ENCODE results near the gene CCDC40.

The CCDC40 gene

DNA sequence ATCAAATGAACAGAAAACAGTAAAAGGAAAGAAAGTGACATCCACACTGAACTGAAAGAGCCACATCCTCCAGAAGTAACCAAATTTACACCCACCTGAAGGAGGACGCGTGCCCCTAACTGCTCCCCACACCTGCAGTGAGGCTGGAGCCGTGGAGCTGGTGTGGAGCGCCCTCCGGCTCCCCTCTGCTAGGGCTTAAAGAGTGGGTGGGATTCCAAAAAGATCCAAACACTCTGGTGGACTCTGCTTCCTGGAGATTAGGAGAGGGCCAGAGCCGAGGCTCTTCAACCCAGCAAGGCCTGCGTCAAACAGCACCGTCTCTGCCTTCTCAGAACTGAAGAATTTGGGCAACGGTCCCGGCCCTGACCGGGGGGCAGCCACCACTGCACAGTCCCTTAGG is 15.2 kb downstream of the CCDC40 start:
- no peak for DNase-seq

DNA sequence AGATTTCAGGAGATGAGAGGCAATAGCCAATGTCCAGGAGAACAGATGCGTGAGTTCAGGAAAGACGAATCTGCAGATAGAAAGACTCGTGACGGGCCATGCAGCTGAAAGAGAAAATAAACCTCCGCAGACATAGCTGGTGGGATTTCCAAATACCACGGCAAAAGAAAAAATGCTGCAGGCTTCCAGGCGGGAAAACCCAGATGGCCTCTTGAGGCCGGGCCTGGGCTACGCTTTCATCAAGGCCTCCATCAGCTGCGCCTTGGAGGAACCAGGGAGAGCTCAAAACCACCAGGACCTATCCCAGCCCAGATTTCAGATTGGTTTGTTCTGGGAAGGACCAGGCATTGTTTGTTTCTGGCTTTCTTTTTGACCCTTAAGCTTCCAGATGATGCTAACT is 16.7 kb downstream of the CCDC40 start:
- DNase-seq, result no peak

DNA sequence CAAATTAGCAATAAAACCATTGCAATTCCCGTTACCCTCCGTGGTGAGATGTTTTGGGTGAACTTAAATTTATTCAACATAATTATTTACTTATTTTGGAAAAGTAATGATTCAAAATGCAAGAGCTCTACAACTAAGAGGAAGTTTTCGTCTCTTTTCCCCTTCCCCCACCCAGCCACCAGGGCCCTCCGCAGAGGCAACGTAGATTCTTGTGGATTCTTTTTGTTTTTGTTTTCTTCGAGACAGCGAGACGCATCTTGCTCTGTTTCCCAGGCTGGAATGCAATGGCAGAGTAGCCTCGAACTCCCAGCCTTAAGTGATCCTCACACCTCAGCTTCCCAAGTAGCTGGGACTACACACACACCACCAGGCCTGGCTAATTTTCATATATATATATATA is 19.2 kb downstream of the CCDC40 start:
- no peak for DNase-seq

DNA sequence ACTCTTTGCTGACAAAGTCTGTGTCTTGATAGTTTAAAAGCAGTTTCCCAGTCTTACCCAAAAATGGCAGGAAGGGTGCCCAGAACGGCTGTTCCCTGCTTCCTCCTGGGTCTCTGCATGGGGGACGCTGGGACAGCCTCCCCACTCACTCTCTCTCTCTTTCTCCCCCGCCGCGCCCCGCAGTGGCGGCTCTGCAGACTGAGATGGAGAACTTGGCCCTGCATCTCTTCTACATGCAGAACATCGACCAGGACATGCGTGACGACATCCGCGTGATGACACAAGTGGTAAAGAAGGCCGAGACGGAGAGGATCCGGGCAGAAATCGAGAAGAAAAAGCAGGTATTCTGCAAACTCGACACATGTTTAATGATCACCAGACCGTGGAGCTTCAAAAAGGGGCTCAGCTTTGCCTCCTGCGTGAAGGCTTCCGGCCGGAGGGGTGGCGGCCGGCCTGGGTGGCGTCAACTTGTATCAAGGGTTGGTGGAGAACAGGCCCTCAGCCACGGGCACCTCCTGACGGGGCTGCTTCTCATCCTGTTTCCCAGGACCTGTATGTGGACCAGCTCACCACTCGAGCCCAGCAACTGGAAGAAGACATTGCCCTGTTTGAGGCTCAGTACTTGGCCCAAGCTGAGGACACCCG is 22.0 kb downstream of the CCDC40 start:
- no peak for DNase-seq

DNA sequence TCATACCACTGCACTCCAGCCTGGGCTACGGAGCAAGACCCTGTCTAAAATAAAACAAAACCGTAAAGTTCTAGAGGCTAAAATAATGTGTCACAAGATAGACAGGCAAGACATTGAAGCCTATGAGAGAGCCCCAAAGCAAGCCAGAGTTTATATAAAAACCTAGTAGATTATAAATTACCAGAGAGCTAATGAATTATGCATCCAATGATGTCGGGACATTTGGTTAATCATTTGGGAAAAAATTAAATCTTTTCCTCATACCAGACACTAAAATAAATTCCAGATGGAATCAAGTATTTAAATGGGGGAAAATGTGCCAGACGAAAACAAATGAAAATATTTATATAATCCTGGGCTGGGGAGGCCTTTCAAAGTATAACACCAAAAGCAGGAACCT is 24.2 kb downstream of the CCDC40 start:
- DNase-seq, result no peak

DNA sequence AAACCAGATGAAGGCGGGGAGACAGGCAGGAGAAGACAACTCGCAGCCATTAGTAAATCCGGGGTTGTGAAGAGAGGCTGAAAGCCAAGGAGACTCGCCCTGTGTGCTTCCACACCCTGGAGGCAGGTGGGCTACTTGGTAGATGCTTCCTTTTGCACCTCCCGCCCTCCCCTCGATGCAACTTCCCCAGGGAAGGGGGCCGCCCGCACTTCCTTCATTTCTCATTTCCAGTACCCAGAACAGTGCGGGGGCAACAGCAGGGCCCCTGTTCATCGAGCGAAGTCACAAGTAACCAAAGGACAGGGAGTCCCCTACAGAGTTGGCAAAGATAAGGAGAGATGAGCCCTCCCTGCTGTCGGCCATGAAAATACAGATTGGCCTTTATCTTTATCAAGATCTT is 25.0 kb downstream of the CCDC40 start:
- DNase-seq, result no peak

DNA sequence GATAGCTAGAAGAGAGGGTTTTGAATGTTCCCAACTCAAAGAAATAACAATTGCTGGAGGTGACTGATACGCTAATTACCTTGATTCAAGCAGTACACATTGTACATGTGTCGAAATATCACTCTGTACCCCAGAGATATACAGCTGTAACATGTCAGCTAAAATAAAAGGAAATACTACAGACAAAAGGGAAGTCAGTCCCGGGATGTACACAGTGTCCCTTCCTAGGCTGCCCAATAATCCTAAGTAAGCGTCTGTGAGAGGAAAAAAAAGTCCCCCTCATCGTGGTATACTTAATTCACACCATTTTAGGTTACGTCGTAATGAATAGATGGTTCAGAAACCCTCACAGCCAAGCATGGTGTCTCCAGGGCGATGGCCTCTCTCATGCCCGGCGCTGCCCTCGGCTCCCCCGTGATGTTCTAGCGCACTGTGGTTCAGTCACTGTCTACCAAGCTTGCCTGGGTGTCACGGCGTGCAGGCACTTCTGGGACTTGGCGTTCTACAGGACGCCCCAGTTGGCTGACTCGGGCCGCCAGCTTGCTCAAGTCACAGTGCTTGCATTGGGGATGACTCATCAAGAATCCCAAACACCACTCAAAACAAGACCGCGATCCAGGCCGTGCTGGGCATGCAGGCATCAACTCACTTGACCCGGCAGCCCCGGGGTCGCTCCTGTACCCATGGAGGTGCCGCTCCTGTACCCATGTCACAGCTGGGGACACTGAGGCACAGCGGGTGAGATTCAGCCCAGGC is 27.6 kb downstream of the CCDC40 start:
- peak; percentile 21 for DNase-seq

DNA sequence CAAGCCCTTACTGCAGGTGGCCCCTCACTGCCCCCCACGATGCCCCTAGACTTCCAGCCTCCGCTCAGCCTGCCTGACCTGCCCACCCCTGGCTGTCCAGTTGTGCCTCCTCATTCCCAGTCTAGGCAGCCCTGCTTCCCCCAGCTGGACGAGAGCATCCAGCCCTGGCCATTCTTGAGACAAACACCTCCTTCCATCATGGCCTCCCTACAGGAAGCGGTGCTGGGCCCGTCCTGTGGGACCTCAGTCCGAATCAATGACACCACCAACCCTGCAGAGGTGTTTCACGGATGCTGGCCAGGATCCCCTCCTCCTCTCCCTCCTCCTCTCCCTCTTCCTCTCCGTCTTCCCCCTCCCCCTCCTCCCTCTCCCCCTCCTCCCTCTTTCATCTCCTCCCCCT is 28.3 kb downstream of the CCDC40 start:
- no peak for DNase-seq

DNA sequence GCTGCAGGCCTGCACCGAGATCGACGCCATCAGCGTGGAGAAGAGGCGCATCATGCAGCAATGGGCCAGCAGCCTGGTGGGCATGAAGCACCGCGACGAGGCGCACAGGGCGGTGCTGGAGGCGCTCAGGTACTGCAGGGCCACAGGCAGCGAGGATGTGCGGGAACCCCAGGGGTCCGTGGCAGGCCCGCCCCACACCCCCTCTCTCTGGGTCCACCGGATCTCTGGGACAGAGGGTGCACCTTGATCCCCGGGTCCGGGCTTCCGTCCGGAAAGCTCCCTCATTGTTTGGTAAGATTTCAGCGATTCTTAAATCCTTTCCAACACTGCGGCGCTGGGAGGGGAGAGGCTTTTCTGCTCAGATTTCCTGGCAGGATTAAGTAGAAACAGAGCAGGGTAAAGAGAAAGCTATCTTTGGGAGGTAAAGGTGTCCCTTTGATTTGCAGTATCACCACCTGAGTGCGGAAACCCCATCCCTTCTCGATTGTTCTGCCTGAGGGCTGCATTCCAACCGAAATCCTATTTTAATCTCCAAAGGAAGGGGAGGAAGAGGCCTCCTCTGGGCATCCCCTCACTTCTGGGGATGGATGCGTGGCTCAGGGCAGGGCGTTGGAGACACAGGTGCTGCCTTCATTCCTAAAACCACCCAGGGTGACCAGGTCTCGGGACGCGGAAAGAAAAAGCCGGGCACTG is 29.2 kb downstream of the CCDC40 start:
- no peak for DNase-seq

DNA sequence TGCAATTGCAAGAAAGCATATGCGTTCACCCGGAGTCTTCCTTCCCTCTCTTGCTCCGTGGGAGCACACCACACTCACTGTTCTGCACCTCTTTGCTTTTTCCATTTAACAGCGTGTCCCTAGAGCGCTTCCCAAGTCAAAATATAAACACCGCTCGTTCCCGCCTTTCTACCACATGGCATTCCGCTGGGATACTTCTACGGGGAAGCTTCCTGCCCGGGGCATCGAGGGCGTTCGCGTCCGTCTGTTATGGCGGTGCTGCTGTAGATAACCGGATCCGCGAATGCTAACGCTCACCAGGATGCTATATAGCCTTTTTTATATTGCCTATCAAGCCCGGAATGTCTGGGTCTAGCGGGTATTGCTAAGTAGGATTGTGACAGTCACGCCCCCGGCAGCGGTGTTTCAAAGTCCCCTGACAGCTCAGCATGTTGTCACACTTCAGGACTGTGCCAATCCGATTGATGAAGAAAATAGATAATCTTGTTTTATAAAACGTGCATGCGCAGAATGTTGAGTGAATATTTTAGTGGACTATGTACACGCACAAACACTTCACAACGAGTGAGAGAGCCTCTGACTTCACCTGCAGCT is 31.0 kb downstream of the CCDC40 start:
- no peak for DNase-seq

DNA sequence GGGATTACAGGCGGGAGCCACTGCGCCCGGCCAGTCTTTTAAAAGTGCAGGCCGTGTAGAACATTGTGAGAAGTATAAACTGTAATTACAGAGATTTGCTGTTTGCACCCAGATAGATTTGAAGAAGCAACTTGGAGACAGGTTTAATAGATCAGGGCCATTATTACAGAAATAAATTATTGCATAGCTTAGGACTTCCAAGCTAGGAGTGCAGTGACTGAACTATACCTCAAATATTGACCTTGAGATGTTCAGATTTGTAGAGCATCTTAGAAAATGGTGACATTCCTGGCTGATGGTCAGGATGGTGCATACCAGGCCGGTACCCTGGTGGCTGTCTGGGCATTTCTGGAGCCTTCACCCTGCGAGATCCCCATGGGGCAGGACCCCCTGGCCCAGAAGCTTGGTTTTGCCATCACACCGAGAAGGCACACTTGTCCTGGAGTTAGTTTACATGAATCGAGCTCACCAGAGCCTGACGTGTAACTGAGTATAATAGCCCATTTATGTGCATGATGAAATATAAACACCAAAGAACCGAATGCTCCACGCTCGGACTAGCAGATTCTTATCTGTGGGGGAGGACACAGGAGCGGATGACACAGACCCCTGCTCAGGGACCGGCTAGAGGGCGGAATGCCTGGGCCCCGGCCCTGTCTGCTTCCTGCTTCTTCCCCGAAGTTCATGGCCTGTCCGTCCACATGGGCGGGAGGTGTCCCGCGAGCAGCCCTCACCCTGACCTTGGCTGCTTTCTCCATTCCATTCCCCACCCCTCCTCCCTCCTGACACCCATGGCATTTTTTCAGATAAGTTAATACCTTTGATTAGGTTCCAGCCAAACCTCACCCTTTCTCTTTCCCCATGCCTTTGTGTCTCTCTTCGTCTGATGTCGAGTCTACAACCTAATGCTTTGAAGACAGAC is 32.1 kb downstream of the CCDC40 start:
- peak; percentile 31 for DNase-seq

DNA sequence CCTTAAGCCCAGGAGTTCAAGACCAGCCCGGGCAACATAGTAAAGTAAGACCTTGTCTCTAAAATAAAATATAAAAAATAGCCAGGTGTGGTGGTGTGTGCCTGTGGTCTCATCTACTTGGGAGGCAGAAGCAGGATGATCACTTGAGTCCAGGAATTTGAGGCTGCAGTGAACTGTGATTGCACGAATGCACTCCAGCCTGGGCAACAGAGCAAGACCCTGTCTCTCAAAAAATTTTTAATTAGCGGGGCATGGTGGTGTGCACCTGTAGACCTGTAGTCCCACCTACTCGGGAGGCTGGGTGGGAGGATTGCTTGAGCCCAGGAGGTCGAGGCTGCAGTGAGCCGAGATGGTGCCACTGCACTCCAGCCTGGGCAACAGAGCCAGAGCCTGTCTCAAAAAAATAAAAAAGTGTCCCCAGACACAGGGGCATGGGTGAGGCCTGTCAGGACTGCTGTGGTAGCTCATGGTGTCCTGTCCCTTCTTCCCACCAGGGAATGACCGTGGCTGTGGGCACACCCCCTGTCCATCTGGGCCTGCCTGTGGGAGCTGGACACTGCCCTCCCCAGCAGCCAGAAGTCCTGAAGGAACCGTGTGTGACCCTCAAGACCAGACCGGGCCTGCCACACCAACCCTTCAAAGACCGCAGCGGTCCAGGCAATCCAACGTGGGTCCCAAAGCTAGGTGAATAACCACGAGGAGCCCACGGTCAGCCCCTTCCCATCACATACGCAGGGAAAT is 34.1 kb downstream of the CCDC40 start:
- no peak for DNase-seq

DNA sequence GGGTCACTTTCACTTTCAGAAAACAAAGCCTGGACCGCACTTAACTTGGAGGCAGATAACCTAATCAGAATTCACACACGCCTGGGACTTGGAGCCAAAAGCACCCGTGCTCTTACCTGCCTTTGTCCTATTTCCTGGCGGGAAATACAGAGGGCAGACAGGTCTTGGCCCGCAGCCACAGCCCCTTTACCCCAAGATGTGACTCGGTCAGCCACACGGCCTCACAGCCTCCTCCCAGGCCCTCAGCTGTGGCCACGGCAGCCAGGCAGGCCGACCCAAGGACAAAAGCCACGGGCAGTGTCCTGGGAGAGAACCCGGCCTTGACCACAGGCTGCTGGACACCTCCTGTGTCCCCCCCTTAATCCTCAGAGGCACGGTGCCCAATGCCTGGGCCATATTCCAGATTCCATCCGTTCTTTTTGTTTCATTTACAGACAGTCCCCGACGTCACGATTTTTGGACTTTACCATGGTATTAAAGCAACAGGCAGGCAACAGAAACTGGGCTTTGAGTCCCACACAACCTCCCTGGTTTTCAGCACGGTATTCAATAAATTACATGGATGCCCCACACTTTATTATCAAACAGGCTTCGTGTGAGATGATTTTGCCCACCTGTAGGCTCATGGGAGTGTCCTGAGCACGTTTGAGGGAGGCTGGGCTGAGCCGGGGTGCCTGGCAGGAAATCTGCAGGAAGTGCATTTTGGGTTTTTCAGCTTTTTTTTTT is 34.8 kb downstream of the CCDC40 start:
- no peak for DNase-seq

DNA sequence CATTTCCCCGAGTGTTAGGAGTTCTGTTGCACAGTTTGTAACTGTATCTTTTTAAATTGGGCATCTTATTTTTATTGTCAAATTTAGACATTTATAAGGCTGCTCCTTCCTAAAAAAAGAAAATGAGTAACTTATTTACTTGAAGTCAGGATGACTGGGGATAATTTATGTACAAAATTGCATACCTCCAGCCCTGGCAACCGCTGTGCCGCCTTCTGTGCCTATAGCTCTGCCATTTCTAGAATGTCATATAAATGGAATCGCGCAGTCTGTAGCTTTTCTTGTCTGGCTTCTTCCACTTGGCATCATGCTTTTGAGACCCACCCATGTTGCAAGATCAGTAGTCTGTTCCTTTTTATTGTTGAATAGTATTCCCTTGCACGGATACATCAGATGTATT is 36.0 kb downstream of the CCDC40 start:
- DNase-seq, result no peak

DNA sequence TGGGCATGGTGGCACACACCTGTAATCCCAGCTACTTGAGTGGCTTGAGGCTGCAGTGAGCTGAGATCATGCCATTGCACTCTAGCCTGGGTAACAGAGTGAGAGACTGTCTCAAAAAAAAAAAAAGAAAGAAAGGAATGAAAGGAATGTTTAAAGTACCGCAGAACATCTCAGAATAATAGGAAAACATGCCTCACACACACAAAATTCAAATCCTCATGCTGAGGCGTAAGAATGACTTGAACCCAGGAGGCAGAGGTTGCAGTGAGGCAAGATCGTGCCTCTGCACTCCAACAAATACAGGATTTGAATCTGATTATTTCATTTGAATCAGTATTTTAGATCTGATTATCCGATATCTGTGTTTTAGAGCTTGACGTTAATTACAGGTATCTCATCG is 43.6 kb downstream of the CCDC40 start:
- DNase-seq, result no peak

DNA sequence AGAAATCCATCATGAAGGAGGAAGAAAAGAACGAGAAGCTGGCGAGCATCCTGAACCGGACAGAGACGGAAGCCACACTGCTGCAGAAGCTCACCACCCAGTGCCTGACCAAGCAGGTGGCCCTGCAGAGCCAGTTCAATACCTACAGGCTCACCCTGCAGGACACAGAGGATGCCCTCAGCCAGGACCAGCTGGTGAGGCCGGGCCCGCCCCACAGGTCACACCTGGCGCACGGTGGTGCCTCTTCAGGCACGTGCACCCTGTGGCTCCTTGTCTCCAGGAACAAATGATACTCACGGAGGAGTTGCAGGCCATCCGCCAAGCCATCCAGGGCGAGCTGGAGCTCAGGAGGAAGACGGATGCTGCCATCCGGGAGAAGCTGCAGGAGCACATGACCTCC is 45.2 kb downstream of the CCDC40 start:
- no peak for DNase-seq

DNA sequence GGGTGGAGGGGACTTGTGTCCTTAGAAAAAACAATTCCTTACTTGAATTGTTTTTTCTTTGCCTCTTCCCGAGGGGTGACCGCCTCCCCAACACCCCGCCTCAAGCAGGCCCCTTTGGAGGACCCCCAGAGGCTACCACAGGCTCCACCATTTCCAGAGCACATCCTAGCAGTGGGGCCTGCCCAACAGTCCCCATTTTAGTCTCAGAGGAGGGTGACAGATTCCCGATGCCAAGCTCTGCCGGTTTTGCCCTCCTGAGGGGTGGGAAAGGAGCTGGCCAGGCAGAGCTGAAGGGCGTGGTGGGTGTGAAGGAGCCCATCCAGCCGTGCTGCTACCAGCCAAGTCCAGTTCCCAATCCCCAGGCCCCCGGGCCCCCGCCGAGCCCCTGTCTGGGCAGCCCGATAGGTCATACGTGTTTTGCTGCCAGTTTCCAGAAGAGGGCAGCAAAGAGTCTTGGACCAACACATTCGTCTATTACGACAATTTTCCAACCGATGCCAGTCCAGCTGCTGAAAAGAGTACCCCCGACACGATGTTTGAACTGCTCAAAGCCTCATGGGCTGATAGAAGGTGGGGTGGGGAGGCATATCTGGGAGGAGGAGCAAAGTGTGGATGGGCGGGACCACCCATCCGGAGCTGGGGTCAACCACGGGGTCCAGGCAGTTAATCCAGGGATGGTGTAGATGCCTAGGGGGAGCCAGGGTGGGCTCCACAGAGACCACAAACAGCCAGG is 46.1 kb downstream of the CCDC40 start:
- DNase-seq, result peak; percentile 64

DNA sequence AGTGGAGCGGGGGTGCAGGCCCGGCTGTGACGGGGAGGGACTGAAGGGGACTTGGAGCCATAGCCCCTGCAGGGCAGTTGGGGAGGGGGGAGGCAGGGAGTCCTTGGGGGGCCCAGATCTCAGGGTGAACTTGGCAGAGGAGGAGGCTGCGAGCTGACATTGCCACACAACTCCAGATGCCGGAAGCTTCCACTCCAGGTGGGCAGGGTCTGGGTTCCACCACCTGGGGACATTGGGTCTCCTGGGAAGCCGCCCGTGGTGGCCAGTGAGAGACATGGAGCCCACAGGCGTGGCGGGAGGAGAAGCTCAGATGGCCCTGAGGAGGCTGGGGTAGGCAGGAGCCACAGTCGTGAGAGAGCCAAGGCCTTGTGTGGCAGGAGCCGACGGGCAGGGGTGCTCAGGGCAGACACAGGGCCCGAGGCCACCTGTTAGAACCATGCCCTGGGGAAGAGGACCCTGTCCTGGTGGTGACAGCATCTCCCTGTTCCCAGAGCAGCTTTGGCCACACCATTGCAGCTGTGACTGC is 46.8 kb downstream of the CCDC40 start:
- DNase-seq, result no peak

DNA sequence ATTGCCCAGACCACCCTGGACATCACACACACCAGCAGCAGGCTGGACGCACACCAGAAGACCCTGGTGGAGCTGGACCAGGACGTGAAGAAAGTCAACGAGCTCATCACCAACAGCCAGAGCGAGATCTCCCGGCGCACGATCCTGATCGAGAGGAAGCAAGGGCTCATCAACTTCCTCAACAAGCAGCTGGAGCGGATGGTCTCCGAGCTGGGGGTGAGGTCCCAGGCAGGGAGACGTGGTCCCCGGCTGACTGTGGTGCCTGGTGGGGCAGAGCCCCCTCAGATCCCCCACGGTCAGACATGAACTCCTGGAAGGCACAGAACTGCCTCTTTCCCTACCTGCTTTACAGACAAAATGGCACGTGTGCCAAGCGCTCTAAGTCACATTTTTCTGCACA is 48.3 kb downstream of the CCDC40 start:
- DNase-seq, result no peak

DNA sequence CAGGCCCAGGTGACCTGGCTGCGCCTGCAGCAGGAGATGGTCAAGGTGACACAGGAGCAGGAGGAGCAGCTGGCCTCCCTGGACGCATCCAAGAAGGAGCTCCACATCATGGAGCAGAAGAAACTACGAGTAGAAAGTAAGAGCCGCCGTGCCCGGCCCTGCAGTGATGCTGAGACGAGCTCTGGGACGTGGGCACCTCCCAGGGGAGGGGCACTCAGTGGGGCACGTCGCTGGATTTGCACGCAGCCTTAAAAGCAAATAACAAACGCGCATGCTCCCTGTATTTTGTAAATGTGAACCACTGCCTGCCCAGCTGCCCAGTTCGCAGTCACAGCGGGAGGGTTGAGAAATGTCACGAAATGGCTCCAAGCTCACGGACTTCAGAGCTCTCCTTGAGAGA is 49.6 kb downstream of the CCDC40 start:
- no peak for DNase-seq
